AG08395 (cell line): Measurements from ENCODE around the gene BCL2L2.
"Not testable (repeated sequence)": the region's sequence is repeated elsewhere in the genome, so short reads cannot be mapped to it uniquely, and the experiment has no call there.

ENCODE experiments used
- DNase-seq: peaks from one replicate; pipeline ENCODE4 v3.0.0; 2012; ENCODE audit warnings: mixed read lengths, low spot score

BCL2L2 gene, protein sequence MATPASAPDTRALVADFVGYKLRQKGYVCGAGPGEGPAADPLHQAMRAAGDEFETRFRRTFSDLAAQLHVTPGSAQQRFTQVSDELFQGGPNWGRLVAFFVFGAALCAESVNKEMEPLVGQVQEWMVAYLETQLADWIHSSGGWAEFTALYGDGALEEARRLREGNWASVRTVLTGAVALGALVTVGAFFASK

DNA sequence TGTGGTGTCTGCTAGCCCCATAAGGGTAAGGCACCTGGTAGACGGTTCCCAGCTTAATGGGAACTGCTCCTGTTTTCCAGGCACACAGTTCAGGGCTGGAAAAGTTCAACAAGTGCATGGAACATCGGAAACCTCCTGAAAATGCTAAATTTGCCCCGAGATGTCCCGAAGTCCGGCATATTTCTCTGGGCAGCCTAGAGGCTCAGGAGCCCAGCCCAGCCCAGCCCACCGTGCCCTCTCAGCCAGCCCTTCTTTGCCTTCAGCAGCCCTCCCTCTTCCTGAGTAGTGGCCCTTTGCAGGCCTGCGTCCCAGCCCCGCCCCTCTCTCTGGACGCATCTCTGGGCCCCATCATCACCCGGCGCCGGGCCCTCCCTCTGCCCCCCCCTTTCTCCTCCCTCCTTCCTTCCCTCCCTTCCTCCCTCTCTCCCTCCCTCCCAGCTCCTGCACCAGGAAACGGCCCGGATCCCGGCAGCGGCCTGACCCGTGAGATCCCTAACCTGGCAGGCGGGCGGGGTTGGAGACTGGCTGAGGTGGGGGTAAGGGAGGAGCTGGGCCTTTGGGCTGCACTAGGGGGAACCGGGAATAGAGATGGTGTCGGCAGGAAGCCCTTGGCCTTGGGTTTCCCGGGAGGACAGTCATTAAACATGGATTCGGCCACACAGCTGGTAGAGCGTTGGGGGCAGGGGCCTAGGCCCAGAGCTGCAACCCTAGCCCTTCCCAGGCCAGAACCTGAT, at the start of gene BCL2L2:
Gene BCL2L2, plus strand, starts transcription at position 422 of the 734 bp plus-strand sequence. CDS start 935 bp downstream, outside the sequence.
- peak; percentile 79 for DNase-seq

DNA sequence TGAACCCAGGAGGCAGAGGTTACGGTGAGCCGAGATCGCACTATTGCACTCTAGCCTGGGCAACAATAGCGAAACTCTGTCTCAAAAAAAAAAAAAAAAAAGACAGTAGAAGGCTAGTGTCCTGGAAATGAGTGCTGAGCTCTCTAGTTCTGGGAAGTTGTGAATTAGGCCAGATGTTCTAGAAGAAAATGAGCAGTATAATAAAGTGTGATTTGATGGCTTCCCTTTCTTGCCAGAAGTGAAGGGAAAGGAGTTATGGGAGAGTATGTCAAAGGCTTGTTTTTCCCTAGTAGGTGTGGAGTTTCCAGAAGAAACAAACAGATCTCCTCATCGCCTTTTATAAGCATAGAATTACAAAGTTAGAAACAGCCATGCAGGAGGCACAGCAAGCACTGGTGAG, 48.4 kb upstream of the BCL2L2 start:
- DNase-seq = no peak

- DNase-seq = no peak
Observed at GRCh38 chr14:23259426-23259825, 47.2 kb upstream of the BCL2L2 start.

- DNase-seq = not testable (repeated sequence)
Observed at GRCh38 chr14:23260849-23261248, 45.8 kb upstream of the BCL2L2 start.

DNA sequence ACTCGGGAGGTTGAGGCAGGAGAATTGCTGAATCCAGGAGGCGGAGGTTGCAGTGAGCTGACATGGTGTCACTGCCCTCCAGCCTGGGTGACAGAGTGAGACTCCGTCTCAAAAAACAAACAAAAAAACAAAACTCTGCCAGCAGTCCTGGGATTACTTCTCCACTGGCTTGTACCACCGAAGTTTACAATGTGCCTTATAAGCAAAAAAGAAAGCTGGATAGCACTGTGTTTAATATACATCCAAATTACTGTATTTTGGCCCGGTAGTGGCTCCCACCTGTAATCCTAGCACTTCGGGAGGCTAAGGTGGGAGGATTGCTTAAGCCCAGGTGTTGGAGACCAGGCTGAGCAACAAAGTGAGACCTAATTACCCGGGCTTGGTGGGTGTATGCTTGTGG, 37.4 kb upstream of the BCL2L2 start:
- DNase-seq = no peak

DNA sequence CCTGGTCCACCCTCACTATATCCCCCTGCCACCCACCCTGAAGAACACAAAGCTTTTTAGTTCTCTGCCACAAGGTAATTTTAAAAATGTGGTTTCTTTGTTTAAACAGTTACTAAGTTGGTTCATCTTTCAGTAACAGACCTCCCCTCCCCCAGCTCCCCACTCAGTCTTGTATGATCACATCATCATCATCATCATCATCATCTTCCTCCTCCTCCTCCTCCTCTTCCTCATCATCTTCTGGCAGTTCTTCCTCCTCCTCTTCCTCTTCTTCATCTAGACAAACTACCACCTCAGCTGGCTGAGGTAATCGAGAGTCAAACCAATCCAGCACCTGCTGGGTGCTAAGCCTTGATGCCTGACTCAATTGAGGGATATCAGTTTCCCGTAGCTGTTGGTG, 31.2 kb upstream of the BCL2L2 start:
- DNase-seq = no peak

GRCh38 chr14:23277189-23277588, 29.4 kb upstream of the BCL2L2 start:
- no peak for DNase-seq

GRCh38 chr14:23277928-23278327, 28.7 kb upstream of the BCL2L2 start:
- not testable (repeated sequence) for DNase-seq

DNA sequence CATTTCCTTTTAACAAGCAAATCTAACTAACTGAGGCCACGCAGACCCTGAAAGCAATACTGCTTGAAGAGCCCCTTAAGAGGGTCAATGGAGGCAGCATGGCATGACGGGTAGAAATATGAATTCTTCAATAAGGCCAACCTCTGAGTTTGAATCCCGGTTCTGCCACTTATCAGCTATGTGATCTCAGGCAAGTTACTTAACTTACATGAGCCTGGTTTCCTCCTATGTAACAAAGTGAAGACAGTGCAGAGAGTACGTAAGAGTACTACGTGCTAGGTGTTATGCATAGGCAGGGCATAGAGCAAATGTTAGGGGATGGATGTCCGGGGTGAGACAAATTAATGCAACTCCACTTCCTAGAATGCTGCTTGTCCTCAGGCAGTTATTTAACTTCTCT, 25.4 kb upstream of the BCL2L2 start:
- DNase-seq = no peak

- DNase-seq = peak; percentile 24
Observed at GRCh38 chr14:23284654-23285529, 21.7 kb upstream of the BCL2L2 start.

DNA sequence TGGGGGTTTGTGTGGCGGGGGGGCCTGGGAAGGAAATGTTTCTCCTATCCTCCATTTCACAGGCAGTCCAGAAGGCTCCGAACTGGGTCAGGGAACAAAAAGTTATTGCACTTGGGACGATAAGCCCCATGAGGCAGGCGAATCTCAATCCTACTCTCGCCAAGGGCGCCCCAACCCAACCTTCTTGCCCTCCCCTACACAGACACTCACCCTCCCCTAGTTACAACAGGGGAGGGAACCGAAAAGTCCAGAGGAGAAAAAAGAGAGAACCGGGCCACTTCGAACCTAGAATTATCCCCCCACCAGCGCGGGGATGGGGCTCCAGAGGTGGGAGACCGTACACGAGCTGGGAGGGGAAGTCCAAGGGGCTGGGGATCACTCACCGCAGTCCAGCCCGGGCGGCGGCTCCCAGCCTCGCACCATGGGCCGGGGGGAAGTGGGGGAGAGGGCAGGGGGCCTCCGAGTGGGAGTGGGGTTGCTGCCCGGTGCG, 21.1 kb upstream of the BCL2L2 start:
- peak; percentile 12 for DNase-seq

DNA sequence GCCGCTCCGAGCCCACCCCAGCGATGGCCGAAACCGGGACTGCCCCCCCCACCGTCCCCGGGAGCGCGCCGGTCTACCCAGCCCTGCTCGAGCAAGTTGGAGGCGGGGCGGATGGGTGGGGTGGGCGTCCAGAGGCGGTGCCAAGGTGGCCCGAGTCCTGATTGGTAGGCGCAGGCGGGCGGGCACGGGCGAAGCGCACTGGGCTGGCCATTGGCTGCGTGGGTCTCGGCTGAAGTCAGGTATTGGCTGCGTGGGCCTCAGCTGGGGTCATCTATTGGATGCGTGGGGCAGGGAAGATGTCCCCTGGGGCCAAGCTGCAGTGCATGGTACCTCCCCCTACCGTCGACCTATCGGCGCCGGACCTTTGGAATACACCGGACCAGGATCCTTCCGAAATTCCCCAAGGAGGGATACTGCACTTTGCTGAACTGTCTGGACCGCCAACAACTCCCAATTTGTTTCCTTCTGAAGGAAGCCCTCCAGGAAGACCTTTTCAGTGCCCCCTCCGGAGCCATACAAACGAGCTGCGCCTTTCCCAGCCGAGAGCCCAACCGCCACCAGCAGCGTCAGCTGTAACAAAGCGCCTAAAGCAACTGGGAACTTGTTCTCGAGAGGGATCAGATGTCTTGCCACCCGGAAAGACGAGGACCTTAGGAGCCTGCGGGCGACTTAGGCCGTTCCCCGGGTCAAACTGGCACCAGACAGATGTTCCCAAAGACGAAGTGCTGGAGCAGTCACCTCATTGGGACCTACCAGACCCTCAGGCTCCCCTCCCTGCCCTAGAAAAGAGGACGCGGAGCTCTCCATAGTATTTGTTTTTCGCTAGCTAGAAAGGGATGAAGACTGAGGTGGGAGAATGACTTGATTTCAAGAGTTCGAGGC, 20.4 kb upstream of the BCL2L2 start, which contains the start of gene HOMEZ:
Gene HOMEZ, minus strand, starts transcription at position 113 of the 882 bp plus-strand sequence. CDS start 180 bp downstream, outside the sequence.
- peak; percentile 99 for DNase-seq

DNA sequence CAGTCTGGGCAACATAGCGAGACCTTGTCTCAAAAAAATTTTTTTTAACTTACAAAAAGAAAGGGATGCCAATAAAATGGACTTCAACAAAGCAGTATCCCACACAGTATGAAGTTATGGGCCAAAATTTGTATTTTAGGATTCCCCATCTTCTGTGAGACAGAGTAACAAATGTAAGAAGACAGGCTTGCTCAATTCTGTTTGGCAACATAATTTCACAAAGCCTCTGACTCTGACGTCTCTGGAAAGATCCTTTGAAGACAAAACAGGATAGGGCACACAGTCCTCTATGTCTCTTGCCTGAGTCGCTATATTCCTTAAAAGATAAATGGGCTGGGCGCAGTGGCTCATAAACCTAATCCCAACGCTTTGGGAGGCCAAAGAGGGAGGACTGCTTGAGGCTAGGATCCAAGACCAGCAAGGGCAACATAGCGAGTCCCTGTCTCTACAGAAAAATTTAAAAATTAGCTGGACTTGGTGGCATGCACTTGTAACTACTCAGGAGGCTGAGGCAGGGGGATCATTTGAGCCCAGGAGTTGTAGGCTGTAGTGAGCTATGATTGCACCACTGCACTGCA, 19.6 kb upstream of the BCL2L2 start:
- no peak for DNase-seq

GRCh38 chr14:23294734-23295561, 11.7 kb upstream of the BCL2L2 start:
- peak; percentile 14 for DNase-seq

DNA sequence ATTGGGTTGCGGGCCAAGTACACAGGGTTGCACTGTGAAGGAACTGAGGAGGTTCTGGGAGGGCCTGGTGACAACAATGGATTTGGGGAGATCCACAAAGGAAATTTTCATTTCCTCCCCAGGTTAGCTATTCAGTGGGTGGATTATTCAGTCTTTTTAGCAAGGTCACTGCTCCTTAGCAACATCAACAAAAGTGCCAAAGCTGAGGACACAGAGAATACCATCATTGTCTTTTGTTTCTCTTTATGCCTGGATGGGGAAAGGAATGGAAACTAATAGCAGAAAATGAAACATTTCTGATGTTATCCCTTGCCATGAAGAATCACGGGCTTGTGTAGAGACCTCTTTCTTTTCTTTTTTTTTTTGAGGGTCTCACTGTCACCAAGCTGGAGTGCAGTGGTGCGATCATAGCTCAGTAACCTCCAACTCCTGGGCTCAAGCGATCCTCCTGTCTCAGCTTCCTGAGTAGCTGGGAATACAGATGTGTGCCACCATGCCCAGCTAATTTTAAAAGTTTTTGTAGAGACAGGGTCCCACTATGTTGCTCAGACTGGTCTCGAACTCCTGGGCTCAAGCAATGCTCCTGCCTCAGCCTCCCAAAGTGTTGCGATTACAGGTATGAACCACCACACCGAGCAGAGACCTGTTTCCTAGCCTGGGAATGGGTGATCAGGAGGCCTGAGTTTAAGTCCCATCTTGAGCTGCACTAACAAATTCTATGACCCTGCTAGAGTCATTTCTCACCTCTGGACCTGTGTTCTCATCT, 10.4 kb upstream of the BCL2L2 start:
- no peak for DNase-seq

DNA sequence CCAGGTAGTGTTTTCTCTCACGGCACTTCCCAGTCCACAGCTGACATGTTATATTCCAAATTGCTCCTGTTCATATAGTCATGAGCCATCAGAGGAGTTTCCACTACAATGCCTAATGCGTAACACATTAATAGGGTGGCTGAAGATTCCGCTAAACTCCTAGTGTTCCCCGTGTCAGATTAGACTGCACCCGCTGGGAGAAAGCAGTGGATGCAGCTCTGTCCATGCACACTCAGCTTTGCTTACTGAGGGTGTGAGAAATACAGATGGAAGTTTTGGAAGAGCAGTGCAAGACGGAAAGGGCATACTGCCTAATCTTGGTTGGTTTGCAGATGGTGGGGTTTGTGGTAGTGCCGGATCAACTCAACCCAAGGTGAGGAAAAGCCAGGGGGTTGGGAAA, 9.5 kb upstream of the BCL2L2 start:
- DNase-seq = no peak

DNA sequence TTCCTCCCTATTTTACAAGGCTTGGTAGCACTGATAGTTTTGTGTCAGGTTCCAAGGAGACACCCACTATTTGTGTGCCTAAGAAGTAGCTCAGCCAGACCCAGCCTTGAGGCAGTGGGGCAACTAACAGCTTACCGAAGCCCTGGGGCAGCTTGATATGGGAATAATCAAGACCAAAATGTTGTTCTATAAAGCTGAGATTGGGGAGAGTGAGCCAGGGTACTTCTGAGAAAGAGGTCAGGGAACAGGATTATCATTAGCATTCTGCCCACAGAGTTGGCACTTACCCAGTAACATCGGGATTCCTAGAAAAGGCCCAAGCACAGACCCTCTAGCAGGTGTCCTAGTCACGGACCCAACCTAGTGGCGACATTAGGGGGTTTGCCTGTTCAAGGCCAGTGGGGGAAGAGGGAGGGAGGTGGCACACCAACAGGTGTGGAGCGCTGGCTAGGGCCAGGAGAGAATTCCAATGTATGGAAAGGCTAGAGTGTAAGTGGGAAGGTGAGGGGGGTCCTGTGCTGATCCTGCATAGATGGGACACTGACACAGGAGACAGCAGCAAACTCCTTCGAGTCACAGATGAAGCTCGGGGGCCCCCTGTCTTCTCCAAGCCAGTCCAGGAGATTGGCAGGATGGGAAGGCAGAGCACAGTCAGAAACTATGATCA, 8.9 kb upstream of the BCL2L2 start:
- no peak for DNase-seq

DNA sequence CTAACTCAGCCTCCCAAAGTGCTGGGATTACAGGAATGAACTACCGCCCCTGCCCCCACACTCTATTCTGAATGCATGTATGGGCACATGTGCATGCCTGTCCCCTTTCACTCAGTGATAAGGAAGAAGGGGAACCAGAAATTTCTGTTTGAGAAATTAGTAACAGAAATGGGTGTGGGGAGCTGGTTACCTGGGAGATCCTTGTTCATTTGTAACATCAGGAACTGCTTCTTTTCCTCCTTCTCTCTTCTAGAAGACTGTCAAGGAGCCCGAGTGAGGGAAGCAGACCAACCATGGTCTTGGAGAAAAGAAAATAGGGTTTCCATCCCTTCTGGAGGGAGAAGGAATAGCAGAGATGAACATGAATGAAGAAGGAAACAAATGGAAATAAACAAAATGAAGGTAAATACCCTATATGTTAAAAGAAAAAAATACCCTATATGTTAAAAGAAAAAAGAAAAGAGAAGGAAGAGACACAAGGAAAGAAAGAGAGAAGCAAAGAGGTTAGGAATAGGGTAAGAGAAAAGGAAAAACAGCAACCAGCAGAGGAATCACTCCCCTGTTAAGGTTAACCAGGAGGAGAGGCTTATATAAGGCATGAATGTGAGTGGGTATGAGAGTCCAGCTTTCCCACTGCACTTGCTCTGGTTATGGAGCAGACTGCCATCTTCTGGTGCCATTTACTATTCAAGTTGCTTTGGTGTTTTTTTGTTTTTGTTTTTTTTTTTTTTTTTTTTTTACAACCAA, 7.2 kb upstream of the BCL2L2 start:
- DNase-seq = peak; percentile 23
